Mucosa of stomach (tissue), 1 donor: ENCODE results near the gene GID8.
"Not testable (repeated sequence)": the region's sequence is repeated elsewhere in the genome, so short reads cannot be mapped to it uniquely, and the experiment has no call there.

Experiments
- H3K27me3 ChIP-seq: one replicate; pipeline ENCODE4 v1.7.0; 2013; ENCODE audit warnings: mild to moderate bottlenecking, low read length; ENCODE audit not compliant: control insufficient read depth, insufficient read depth
- H3K36me3 ChIP-seq: one replicate; pipeline ENCODE4 v1.7.0; 2013; ENCODE audit warnings: low read length; ENCODE audit not compliant: control insufficient read depth, insufficient read depth
- H3K4me1 ChIP-seq: one replicate; pipeline ENCODE4 v1.7.0; 2013; ENCODE audit warnings: mild to moderate bottlenecking, low read length; ENCODE audit not compliant: control insufficient read depth, insufficient read depth
- H3K4me3 ChIP-seq: one replicate; pipeline ENCODE4 v1.7.0; 2013; ENCODE audit warnings: low read length
- H3K9ac ChIP-seq: one replicate; pipeline ENCODE4 v1.7.0; 2013; ENCODE audit warnings: mild to moderate bottlenecking, low read length, moderate library complexity
- H3K9me3 ChIP-seq: one replicate; pipeline ENCODE4 v1.7.0; 2013; ENCODE audit warnings: mild to moderate bottlenecking, low read length, moderate library complexity; ENCODE audit not compliant: control insufficient read depth
- donor health status: Pancreatic carcinoma.

GID8 gene

GRCh38 chr20:62917720-62918119 is 20.2 kb upstream of the GID8 start:
- H3K4me1 ChIP-seq: peaks cover 56% of the 10 kb centered on the region
- H3K36me3 ChIP-seq: no peaks in the 10 kb centered on the region
- no peaks in the 10 kb centered on the region for H3K9me3 ChIP-seq
- no peak overlapping the region for H3K4me3 ChIP-seq
- no peak overlapping the region for H3K9ac ChIP-seq
- no peaks in the 10 kb centered on the region for H3K27me3 ChIP-seq

GRCh38 chr20:62918147-62918546 is 19.8 kb upstream of the GID8 start:
- Histone ChIP-seq H3K4me1 (peaks cover 61% of the 10 kb centered on the region), H3K9me3 (no peaks in the 10 kb centered on the region), H3K9ac (no peak overlapping the region), H3K27me3 (no peaks in the 10 kb centered on the region), H3K4me3 (no peak overlapping the region), H3K36me3 (no peaks in the 10 kb centered on the region)

GRCh38 chr20:62918831-62919230 is 19.1 kb upstream of the GID8 start:
- no peak overlapping the region for H3K9ac ChIP-seq
- H3K4me3 ChIP-seq: no peak overlapping the region
- H3K9me3 ChIP-seq: no peaks in the 10 kb centered on the region
- no peaks in the 10 kb centered on the region for H3K27me3 ChIP-seq
- H3K4me1 ChIP-seq: peaks cover 68% of the 10 kb centered on the region
- no peaks in the 10 kb centered on the region for H3K36me3 ChIP-seq

GRCh38 chr20:62920039-62920645 is 17.8 kb upstream of the GID8 start:
- peaks cover 74% of the 10 kb centered on the region for H3K4me1 ChIP-seq
- no peaks in the 10 kb centered on the region for H3K9me3 ChIP-seq
- no peak overlapping the region for H3K9ac ChIP-seq
- H3K27me3 ChIP-seq: no peaks in the 10 kb centered on the region
- no peak overlapping the region for H3K4me3 ChIP-seq
- H3K36me3 ChIP-seq: no peaks in the 10 kb centered on the region

GRCh38 chr20:62921119-62921687 is 16.7 kb upstream of the GID8 start:
- Histone ChIP-seq H3K36me3 (no peaks in the 10 kb centered on the region), H3K9me3 (no peaks in the 10 kb centered on the region), H3K27me3 (no peaks in the 10 kb centered on the region), H3K9ac (no peak overlapping the region), H3K4me1 (peaks cover 73% of the 10 kb centered on the region), H3K4me3 (no peak overlapping the region)

- H3K9ac ChIP-seq: no peak overlapping the region
- H3K4me1 ChIP-seq: peaks cover 72% of the 10 kb centered on the region
- H3K4me3 ChIP-seq: no peak overlapping the region
- H3K36me3 ChIP-seq: no peaks in the 10 kb centered on the region
- no peaks in the 10 kb centered on the region for H3K9me3 ChIP-seq
- no peaks in the 10 kb centered on the region for H3K27me3 ChIP-seq
Observed at GRCh38 chr20:62922451-62922921, 15.5 kb upstream of the GID8 start.

GRCh38 chr20:62923059-62923668 is 14.8 kb upstream of the GID8 start:
- H3K4me1 ChIP-seq: peaks cover 72% of the 10 kb centered on the region
- not testable (repeated sequence) for H3K9me3 ChIP-seq, H3K27me3 ChIP-seq, H3K4me3 ChIP-seq, H3K9ac ChIP-seq, H3K36me3 ChIP-seq

- Histone ChIP-seq H3K9me3 (no peaks in the 10 kb centered on the region), H3K4me1 (peaks cover 69% of the 10 kb centered on the region), H3K9ac (peak overlapping the region; percentile 93), H3K4me3 (peak overlapping the region; percentile 60), H3K36me3 (no peaks in the 10 kb centered on the region), H3K27me3 (no peaks in the 10 kb centered on the region)
Observed at GRCh38 chr20:62923669-62924441, 14.1 kb upstream of the GID8 start.

- Histone ChIP-seq H3K9ac (peak overlapping the region; percentile 93), H3K9me3 (no peaks in the 10 kb centered on the region), H3K4me1 (peaks cover 67% of the 10 kb centered on the region), H3K4me3 (peak overlapping the region; percentile 60), H3K36me3 (no peaks in the 10 kb centered on the region), H3K27me3 (no peaks in the 10 kb centered on the region)
Observed at GRCh38 chr20:62924442-62925075, 13.4 kb upstream of the GID8 start.

- Histone ChIP-seq H3K9ac (peak overlapping the region; percentile 93), H3K4me1 (peaks cover 62% of the 10 kb centered on the region), H3K36me3 (no peaks in the 10 kb centered on the region), H3K4me3 (peak overlapping the region; percentile 60), H3K9me3 (no peaks in the 10 kb centered on the region), H3K27me3 (no peaks in the 10 kb centered on the region)
Observed at GRCh38 chr20:62925076-62925419, 12.9 kb upstream of the GID8 start.

GRCh38 chr20:62925420-62926228 is 12.3 kb upstream of the GID8 start:
- Histone ChIP-seq H3K4me1 (peaks cover 56% of the 10 kb centered on the region), H3K27me3 (no peaks in the 10 kb centered on the region), H3K9ac (peak overlapping the region; percentile 93), H3K4me3 (peak overlapping the region; percentile 60), H3K9me3 (no peaks in the 10 kb centered on the region), H3K36me3 (no peaks in the 10 kb centered on the region)
